ENCODE measurements around the gene PCBP3.

DNA sequence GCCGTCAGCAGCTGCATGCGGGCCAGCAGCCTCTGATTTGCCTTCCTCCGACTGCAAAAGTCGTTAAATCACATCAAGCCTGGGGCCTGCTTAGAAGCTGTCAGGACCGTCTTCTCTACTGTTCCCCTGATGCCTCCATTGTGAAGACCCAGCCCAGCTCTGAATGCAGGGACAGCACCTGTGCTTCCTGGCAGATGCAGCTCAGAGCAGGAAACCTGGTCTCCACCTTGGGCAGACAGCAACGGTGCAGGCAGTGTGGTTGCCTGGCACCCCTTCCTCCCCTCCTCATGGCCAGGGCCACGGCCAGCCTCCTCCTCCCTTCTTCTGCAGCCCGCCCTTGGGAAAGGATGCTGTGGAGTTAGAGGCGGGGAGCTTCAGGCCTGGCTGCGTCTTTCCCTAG is 245.7 kb downstream of the PCBP3 start:
- TF ChIP-seq, protein P1, sequence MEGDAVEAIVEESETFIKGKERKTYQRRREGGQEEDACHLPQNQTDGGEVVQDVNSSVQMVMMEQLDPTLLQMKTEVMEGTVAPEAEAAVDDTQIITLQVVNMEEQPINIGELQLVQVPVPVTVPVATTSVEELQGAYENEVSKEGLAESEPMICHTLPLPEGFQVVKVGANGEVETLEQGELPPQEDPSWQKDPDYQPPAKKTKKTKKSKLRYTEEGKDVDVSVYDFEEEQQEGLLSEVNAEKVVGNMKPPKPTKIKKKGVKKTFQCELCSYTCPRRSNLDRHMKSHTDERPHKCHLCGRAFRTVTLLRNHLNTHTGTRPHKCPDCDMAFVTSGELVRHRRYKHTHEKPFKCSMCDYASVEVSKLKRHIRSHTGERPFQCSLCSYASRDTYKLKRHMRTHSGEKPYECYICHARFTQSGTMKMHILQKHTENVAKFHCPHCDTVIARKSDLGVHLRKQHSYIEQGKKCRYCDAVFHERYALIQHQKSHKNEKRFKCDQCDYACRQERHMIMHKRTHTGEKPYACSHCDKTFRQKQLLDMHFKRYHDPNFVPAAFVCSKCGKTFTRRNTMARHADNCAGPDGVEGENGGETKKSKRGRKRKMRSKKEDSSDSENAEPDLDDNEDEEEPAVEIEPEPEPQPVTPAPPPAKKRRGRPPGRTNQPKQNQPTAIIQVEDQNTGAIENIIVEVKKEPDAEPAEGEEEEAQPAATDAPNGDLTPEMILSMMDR (IDR thresholded peaks at IDR 0.05), result no peak
- no peak for TF ChIP-seq POLR2AphosphoS5 (IDR thresholded peaks at IDR 0.05; ENCODE audit: low read depth, low read length)
- TF ChIP-seq, protein P2, sequence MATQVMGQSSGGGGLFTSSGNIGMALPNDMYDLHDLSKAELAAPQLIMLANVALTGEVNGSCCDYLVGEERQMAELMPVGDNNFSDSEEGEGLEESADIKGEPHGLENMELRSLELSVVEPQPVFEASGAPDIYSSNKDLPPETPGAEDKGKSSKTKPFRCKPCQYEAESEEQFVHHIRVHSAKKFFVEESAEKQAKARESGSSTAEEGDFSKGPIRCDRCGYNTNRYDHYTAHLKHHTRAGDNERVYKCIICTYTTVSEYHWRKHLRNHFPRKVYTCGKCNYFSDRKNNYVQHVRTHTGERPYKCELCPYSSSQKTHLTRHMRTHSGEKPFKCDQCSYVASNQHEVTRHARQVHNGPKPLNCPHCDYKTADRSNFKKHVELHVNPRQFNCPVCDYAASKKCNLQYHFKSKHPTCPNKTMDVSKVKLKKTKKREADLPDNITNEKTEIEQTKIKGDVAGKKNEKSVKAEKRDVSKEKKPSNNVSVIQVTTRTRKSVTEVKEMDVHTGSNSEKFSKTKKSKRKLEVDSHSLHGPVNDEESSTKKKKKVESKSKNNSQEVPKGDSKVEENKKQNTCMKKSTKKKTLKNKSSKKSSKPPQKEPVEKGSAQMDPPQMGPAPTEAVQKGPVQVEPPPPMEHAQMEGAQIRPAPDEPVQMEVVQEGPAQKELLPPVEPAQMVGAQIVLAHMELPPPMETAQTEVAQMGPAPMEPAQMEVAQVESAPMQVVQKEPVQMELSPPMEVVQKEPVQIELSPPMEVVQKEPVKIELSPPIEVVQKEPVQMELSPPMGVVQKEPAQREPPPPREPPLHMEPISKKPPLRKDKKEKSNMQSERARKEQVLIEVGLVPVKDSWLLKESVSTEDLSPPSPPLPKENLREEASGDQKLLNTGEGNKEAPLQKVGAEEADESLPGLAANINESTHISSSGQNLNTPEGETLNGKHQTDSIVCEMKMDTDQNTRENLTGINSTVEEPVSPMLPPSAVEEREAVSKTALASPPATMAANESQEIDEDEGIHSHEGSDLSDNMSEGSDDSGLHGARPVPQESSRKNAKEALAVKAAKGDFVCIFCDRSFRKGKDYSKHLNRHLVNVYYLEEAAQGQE (IDR thresholded peaks at IDR 0.05; ENCODE audit: insufficient read depth in 1 of 2, low read depth in 2 of 2, low read length in 1 of 2), result no peak
- TF ChIP-seq SIN3A (IDR thresholded peaks at IDR 0.05; ENCODE audit: borderline replicate concordance, insufficient read depth, low read depth, low read length), result no peak
- TF ChIP-seq TCF7L2 (IDR thresholded peaks at IDR 0.05; ENCODE audit: low read depth, low read length), result no peak

All from Panc1 (cell line).